HG03354 (cell line): Measurements from ENCODE around the gene CADPS2.
"Not testable (repeated sequence)": the region's sequence is repeated elsewhere in the genome, so short reads cannot be mapped to it uniquely, and the experiment has no call there.

Source experiments
- ATAC-seq: cut with Tn5 transposase; IDR thresholded peaks from one replicate; pipeline ENCODE4 v1.9.1; 2021; ENCODE audit warnings: mild to moderate bottlenecking; ENCODE audit not compliant: unreplicated experiment, poor library complexity, severe bottlenecking

Gene CADPS2

GRCh38 chr7:122682815-122683550, 203.3 kb downstream of the CADPS2 start:
- ATAC-seq = no peak

GRCh38 chr7:122681186-122681585, 205.1 kb downstream of the CADPS2 start:
- not testable (repeated sequence) for ATAC-seq

GRCh38 chr7:122679813-122680212, 206.4 kb downstream of the CADPS2 start:
- no peak for ATAC-seq

GRCh38 chr7:122679269-122679709, 207.0 kb downstream of the CADPS2 start:
- not testable (repeated sequence) for ATAC-seq

- no peak for ATAC-seq
Measured at GRCh38 chr7:122677149-122677548, 209.1 kb downstream of the CADPS2 start.

- no peak for ATAC-seq
Measured at GRCh38 chr7:122676466-122676865, 209.8 kb downstream of the CADPS2 start.

- no peak for ATAC-seq
Measured at GRCh38 chr7:122675621-122676020, 210.6 kb downstream of the CADPS2 start.

- no peak for ATAC-seq
Measured at GRCh38 chr7:122675011-122675410, 211.2 kb downstream of the CADPS2 start.

- ATAC-seq = no peak
Measured at GRCh38 chr7:122674502-122674901, 211.8 kb downstream of the CADPS2 start.

- ATAC-seq = no peak
Measured at GRCh38 chr7:122673951-122674350, 212.3 kb downstream of the CADPS2 start.

- ATAC-seq = no peak
Measured at GRCh38 chr7:122672536-122672935, 213.7 kb downstream of the CADPS2 start.

GRCh38 chr7:122663733-122664132, 222.5 kb downstream of the CADPS2 start:
- no peak for ATAC-seq

GRCh38 chr7:122658856-122659255, 227.4 kb downstream of the CADPS2 start:
- no peak for ATAC-seq

GRCh38 chr7:122653685-122654084, 232.6 kb downstream of the CADPS2 start:
- ATAC-seq = no peak

- no peak for ATAC-seq
Measured at GRCh38 chr7:122652876-122653275, 233.4 kb downstream of the CADPS2 start.

GRCh38 chr7:122651451-122651850, 234.8 kb downstream of the CADPS2 start:
- ATAC-seq = no peak

GRCh38 chr7:122643250-122643649, 243.0 kb downstream of the CADPS2 start:
- no peak for ATAC-seq

- ATAC-seq = no peak
Measured at GRCh38 chr7:122638459-122638858, 247.8 kb downstream of the CADPS2 start.

- ATAC-seq = no peak
Measured at GRCh38 chr7:122637784-122638183, 248.5 kb downstream of the CADPS2 start.

GRCh38 chr7:122635481-122635880, 250.8 kb downstream of the CADPS2 start:
- not testable (repeated sequence) for ATAC-seq

GRCh38 chr7:122633472-122633871, 252.8 kb downstream of the CADPS2 start:
- no peak for ATAC-seq

- no peak for ATAC-seq
Measured at GRCh38 chr7:122632238-122632637, 254.0 kb downstream of the CADPS2 start.
